ENCODE data around the gene TTC39B. TPM values are rescaled to one million over a fixed set of nuclear protein-coding genes. Genes with fewer than 3 reads are reported as not detected.

The TTC39B gene
- total and polyA plus RNA-seq, 2 of the 8 experiments (the other 6 are each of a cell fraction or from before 2014, with no cell fraction given): 1.6 to 10.9 TPM

DNA sequence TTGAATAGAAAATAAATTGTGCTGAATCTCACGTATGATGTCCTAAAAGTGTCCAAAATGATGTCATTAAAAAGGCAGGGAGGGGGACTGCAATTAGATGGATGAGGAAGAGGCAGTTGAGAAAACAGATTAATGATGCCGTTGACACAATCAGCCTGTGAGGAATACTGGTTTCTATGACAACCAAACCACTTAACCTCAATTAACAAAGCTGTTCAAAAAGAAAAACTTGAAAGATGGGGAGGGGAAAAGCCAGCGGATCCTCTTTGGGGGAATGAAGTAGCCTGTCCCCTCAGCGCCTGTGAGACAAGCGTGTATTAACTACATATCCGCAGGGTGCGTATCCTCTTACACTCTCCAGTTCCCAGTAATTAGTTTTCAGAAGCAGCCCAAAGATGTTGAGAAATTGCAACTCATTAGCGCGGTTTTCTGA lies 160.7 kb downstream of the TTC39B start (continued):
- TF ChIP-seq MAFK (IDR thresholded peaks at IDR 0.05; ENCODE audit: low read depth, low read length) (no peak), SAP30 (IDR thresholded peaks at IDR 0.05; ENCODE audit: insufficient read depth, insufficient replicate concordance, low read length) (no peak), CTBP2 (IDR thresholded peaks at IDR 0.05; ENCODE audit: borderline replicate concordance, insufficient read depth, insufficient read length, low read length) (no peak)
- TF ChIP-seq, protein P1, sequence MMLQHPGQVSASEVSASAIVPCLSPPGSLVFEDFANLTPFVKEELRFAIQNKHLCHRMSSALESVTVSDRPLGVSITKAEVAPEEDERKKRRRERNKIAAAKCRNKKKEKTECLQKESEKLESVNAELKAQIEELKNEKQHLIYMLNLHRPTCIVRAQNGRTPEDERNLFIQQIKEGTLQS (IDR thresholded peaks at IDR 0.05; ENCODE audit: insufficient read depth, low read depth, low read length): no peak

All from H1 (cell line).